NK-92 (cell line): ENCODE measurements around the gene C2CD4D.

Experiments
- DNase-seq: peaks from one replicate; lab custom pipeline; 2025; ENCODE audit not compliant: unreplicated experiment; lab: John Stamatoyannopoulos, UW

The C2CD4D gene

GRCh38 chr1:151790940-151791651 is 48.5 kb downstream of the C2CD4D start:
- no peak for DNase-seq

- DNase-seq = peak; percentile 86
Measured at GRCh38 chr1:151790071-151790939, 49.3 kb downstream of the C2CD4D start, which contains the start of gene TDRKH. TDRKH (minus strand) TSS chr1:151790500; CDS start chr1:151783022, 7,478 bp downstream.
